NOMO-1 (cell line): Measurements from ENCODE around the gene TMEM138.
"Not testable (repeated sequence)": the region's sequence is repeated elsewhere in the genome, so short reads cannot be mapped to it uniquely, and the experiment has no call there.

Experiments used
- DNase-seq, 2 experiments: peaks; one replicate each; lab custom pipeline; 2025; ENCODE audit not compliant: unreplicated experiment in 2 of 2; lab: John Stamatoyannopoulos, UW

Gene TMEM138

DNA sequence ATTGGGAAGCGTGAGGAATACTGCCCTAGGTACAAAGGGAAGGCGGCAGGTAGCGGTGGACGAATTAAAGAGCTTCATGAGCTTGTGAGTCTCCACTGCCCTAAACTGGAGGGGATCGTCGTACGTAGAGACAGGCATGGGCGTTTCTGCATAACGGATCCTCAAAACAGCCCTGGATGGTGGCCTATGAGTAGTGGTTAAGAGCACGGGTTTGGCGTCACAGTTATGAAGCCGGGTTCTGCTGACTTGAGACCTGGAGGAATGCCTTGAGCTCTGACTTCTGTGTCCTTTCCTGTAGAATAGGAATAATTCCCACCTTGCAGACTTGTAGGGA lies 335 bp downstream of the TMEM138 start:
- DNase-seq = peak in 1 of 2 experiments; percentile 44

GRCh38 chr11:61364012-61364675 lies 2.0 kb downstream of the TMEM138 start:
- DNase-seq = no peak

- no peak for DNase-seq
Measured at GRCh38 chr11:61367406-61367805, 5.2 kb downstream of the TMEM138 start.

- DNase-seq = no peak
Measured at GRCh38 chr11:61368646-61369045, 6.5 kb downstream of the TMEM138 start.

DNA sequence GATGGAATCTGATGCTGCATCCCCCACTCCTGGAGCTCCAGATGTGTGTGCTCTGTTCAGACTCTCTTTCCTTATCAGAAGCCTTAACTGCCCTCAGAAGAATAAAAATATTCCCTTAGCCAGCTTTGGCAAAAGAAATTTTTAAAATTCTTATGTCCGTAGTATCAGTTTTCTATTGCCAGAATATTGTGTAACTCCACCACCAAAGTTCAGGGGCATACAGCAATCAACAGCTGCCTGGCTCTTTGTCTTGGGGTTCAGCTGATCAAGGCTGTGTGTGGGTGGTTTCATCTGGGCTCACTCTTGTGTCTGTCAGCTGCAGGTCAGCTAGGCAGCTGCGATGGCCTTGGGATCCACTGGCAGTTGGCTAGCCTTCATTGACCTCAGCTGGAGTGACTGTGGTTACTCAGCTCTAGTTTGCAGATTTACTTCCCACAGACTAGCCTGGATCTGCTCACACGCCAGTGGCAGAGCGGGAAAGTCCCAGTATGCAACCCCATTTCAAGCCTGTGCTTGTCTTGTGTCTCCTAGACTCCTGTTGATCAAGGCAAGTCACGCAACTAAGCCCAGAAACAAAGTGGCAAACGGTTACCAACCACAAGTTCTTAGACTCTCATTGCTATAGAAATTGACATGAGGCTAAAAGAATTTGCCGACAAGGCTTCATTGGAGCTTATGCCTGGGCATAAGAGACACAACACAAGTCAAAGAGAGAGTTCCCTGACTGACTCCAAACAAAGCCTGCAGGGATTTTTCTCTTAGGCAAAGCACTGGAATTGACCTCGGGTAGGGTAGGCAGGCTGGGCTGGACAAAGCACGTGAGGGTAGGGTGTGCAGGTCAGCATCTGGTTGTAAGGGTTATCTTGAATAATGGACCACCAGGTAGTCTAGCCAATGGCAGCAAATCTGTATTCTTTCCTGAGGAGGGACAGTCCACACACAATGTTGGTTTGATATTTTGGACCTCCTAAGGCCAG lies 7.5 kb downstream of the TMEM138 start:
- DNase-seq = no peak

DNA sequence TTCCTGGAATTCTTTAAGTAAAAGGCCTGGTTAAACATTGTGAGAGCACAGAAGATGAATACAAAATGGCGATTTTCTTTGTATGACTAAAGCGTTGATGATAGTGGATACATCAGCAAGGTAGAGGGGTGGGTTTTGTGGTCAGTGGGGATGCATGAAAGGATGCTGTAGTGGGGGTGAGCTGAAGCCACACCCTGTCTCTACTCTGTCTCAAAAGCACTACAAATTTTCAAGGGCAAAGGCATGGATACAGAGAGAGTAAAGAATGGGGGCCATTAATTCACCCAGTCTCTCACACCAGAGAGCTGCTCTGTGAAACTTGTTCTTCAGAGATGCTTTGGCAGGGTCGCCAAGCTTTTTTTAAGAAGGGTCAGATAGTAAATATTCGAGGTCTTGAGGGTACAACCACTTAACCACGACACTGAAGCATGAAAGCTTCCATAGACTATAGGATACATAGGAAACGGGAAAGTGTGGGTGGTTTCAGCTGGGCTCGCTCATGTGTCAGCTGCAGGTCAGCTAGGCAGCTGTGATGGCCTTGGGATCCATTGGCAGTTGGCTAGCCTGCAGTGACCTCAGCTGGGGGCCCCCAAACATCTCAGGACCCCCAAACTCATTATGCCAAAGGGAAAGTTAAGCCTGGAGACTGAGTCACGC lies 8.3 kb downstream of the TMEM138 start:
- DNase-seq = no peak

DNA sequence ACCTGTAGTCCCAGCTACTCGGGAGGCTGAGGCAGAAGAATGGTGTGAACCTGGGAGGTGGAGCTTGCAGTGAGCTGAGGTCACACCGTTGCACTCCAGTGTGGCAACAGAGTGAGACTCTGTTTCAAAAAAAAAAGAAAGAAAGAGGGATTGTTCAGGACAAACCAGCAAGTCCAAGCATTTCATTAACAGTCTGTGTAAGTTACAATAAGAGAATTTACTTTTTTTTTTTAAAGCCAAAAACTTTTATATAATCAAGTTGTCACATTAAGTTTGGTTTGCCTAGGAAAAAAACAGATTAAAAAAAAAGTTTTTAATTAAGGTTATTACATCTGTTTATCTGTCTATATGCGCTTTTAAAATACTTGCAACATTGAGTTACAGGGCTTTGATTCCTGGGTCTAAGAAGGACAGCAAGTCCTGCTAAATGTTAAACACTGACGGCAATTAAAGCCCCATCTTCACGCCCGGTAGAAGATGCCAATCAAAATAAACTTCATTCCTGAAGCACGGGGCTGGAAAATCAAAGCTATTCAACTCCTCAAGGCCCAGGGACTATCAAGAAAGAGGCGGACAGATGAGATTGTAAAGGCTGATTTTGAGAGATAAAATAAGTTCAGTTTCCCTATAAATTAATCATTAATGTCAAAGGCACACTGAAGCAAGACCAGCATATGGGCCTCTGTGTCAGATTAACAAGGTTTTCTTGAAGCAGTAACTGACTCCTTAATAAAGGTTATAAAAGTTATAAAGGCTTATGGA lies 10.7 kb downstream of the TMEM138 start:
- DNase-seq = no peak

DNA sequence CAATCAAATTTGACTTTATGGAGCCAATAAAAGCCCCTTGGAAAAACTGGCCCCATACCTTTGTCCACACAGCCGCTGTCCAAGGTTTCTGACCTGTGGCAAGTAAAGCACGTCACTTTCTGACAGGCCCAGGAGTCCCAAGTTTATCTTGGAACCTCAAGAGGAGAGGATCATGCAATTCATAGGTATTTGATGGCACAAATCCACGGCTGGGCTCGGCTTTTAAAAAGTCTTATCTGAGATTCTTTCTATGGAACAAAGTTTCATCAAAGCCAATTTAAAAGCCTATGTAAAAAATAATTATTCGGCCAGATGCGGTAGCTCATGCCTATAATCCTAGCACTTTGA lies 13.6 kb downstream of the TMEM138 start:
- DNase-seq = no peak

- no peak for DNase-seq
Measured at GRCh38 chr11:61377461-61378160, 15.4 kb downstream of the TMEM138 start.

DNA sequence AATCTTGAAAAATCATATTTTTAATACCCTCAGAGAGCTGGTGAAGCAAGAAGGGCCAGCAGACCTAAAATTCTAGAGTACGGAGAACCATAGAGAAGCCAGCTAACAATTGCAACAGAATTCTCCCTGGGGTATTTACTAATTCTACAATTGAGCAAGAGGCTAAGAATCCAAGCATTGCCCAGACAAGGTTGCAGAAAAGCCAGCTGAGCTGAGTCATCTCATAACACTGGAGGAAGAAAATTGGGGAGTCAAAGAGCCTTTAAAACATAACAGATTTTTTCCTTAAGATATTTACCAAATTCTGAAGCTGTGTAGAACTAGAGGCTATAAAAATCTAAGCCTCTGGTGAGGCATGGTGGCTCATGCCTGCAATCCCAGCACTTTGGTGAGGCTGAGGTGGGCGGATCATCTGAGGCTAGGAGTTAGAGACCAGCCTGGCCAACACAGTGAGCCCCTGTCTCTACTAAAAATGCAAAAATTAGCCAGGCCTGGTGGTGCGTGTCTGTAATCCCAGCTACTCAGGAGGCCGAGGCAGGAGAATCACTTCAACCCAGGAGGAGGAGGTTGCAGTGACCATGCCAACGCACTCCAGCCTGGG lies 16.6 kb downstream of the TMEM138 start:
- DNase-seq = peak; percentile 73 to 90

DNA sequence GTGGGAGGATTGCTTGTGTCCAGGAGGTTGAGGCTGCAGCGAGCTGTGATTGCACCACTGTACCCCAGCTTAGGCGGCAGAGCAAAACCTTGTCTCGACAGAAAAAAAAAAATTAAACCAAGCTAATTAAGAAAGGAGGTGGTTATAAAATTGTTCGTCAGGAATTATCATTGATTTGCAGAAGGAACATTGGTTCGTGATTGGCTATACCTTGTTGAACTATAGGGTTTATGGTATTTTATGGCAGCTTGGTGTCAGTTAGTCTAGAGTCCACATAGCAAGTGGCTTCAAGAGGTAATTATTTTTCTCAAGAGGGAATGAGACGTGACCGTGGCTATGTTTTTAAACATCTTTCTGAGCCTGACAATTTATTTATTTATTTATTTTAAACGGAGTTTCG lies 18.7 kb downstream of the TMEM138 start:
- no peak for DNase-seq

DNA sequence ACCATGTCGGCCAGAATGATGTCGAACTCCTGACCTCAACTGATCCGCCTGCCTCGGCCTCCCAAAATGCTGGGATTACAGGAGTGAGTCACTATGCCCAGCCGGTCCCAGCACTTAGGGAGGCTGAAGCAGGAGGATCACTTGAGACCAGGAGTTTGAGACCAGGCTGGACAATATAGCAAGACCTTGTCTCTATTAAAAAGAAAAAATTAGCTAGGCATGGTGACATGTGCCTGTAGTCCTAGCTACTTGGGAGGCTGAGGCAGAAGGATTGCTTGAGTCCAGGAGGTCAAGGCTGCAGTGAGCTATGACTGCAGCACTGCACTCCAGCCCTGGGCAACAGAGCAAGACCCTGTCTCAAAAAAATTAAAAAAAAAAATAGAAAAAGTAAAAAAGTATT lies 21.7 kb downstream of the TMEM138 start:
- DNase-seq = not testable (repeated sequence)

GRCh38 chr11:61384271-61385242 lies 22.4 kb downstream of the TMEM138 start:
- DNase-seq = no peak

DNA sequence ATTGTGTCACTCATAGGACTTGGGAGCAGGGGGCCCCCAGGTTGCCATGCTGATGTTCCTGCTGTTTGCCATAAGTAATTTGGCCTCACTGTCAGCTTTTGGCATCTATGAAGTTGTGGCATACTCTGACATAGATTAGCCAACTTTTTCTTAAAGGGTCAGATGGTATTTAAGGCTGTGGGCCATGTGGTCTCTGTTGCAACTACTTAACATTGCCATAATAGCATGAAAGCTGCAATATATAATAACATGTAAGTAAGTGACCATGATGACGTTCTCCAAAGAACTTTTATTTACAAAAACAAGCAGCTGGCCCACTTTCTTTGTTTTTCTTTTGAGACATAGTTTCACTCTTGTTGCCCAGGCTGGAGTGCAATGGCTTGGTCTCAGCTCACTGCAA lies 28.0 kb downstream of the TMEM138 start:
- DNase-seq = no peak

- peak; percentile 19 to 22 for DNase-seq
Measured at GRCh38 chr11:61392981-61393595, 30.9 kb downstream of the TMEM138 start.

DNA sequence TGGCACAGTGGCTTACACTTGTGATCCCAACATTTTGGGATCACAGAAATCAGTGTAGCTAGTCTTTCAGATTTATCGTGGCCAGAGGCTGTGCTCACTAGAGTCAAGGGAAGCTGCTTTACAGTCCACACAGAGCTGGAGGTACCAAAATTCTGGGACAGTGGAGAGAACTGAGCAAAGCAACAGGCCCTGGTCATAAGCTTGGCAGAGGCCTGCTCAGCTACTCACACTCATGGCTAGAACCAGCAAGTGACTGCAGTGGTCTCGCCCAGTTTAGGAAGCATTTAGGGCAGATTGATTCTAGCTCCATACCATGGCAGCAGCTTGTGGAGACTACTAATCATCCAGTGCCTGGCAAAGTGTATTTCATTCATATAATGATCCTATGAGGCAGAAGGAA lies 39.0 kb downstream of the TMEM138 start:
- no peak for DNase-seq

DNA sequence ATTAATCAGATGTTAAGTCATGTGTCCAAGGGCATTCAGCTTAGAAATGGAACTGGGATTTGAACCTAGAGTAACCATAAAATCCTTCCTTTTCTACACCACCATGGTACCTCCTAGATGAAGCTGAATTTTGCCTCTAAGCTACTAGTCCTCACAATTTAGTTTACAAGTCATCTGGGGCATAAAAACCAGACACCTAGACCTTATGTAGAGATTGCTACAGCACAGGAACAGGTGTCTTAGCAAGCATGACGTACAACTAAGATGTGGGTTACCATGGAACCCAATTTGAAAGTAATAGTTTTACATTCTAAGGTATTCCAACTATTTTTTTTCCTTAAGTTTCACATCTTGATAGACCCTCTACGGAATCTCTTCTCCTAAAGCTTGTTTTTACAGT lies 39.4 kb downstream of the TMEM138 start:
- no peak for DNase-seq

DNA sequence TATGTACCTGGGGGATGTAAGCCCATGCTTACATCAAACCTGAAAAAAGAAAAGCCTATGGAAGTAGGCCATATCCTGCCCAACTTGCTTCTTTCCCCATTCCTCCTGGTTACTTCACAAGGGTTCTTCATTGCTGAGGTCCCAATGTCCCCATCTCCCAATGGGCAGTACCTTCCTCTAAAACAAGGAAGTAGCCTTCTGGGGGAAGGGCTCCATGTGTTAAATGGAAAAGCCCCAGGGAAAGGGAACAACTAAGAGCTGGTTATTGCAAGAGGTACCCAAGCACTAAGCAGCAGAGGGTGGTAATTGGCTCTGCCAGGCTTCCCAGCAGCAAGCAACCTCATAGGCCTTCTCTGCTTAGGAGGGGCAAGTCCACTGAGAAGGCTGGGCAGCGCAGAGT lies 41.5 kb downstream of the TMEM138 start:
- DNase-seq = no peak
